GM20000 (cell line): Measurements from ENCODE around the gene MTF1.

Experiments
- DNase-seq: peaks from one replicate; pipeline ENCODE4 v3.0.0; 2012; ENCODE audit warnings: low spot score
- CTCF ChIP-seq: IDR thresholded peaks from 2 replicates; pipeline ENCODE4 v1.5.1; 2012; ENCODE audit warnings: mild to moderate bottlenecking, control low read depth; ENCODE audit errors: extremely low read depth, missing control alignments

Gene MTF1

GRCh38 chr1:37841652-37842051 is 17.7 kb downstream of the MTF1 start:
- no peak for DNase-seq
- TF ChIP-seq CTCF: no peak

- no peak for DNase-seq
- no peak for TF ChIP-seq CTCF
Observed at GRCh38 chr1:37840711-37841110, 18.7 kb downstream of the MTF1 start.

GRCh38 chr1:37839676-37840075 is 19.7 kb downstream of the MTF1 start:
- no peak for TF ChIP-seq CTCF
- DNase-seq: no peak

- no peak for DNase-seq
Observed at GRCh38 chr1:37836788-37837187, 22.6 kb downstream of the MTF1 start.

GRCh38 chr1:37831809-37832208 is 27.6 kb downstream of the MTF1 start:
- DNase-seq: no peak
- TF ChIP-seq CTCF: no peak

More at GRCh38 chr1:37836788-37837187, 22.6 kb downstream of the MTF1 start:
- TF ChIP-seq CTCF: no peak

GRCh38 chr1:37831109-37831508 is 28.3 kb downstream of the MTF1 start:
- no peak for TF ChIP-seq CTCF
- no peak for DNase-seq

- TF ChIP-seq CTCF: no peak
- no peak for DNase-seq
Observed at GRCh38 chr1:37828410-37829074, 30.9 kb downstream of the MTF1 start.
